ENCODE data around the gene LMTK2.

The LMTK2 gene

GRCh38 chr7:98106647-98107312 lies at the start of gene LMTK2:
TSS of gene LMTK2 (plus strand) at chr7:98106862. CDS start at chr7:98107178, 316 bp downstream.
- peak; percentile 85 to 87 for DNase-seq

GRCh38 chr7:98057157-98057556 lies 49.5 kb upstream of the LMTK2 start:
- DNase-seq = no peak

GRCh38 chr7:98058186-98058585 lies 48.5 kb upstream of the LMTK2 start:
- DNase-seq = no peak

- no peak for DNase-seq
These were observed 42.4 kb upstream of the LMTK2 start for GRCh38 chr7:98064233-98064632.

GRCh38 chr7:98066208-98066607 lies 40.5 kb upstream of the LMTK2 start:
- DNase-seq = no peak

GRCh38 chr7:98066934-98067507 lies 39.6 kb upstream of the LMTK2 start:
- no peak for DNase-seq

- no peak for DNase-seq
These were observed 33.6 kb upstream of the LMTK2 start for GRCh38 chr7:98073047-98073446.

- DNase-seq = no peak
These were observed 30.9 kb upstream of the LMTK2 start for GRCh38 chr7:98075801-98076200.

- no peak for DNase-seq
These were observed 28.9 kb upstream of the LMTK2 start for GRCh38 chr7:98077762-98078161.

GRCh38 chr7:98078197-98078870 lies 28.3 kb upstream of the LMTK2 start:
- DNase-seq = no peak

GRCh38 chr7:98079891-98080648 lies 26.6 kb upstream of the LMTK2 start:
- peak in 1 of 2 donors; percentile 52 for DNase-seq

GRCh38 chr7:98081319-98081718 lies 25.3 kb upstream of the LMTK2 start:
- DNase-seq = no peak

- no peak for DNase-seq
These were observed 22.0 kb upstream of the LMTK2 start for GRCh38 chr7:98084631-98085030.

- DNase-seq = no peak
These were observed 21.0 kb upstream of the LMTK2 start for GRCh38 chr7:98085674-98086073.

GRCh38 chr7:98086281-98086718 lies 20.4 kb upstream of the LMTK2 start:
- DNase-seq = no peak

- no peak for DNase-seq
These were observed 18.6 kb upstream of the LMTK2 start for GRCh38 chr7:98088109-98088508.

GRCh38 chr7:98090116-98090515 lies 16.5 kb upstream of the LMTK2 start:
- no peak for DNase-seq

- DNase-seq = no peak
These were observed 15.6 kb upstream of the LMTK2 start for GRCh38 chr7:98091061-98091460.

- DNase-seq = no peak
These were observed 15.1 kb upstream of the LMTK2 start for GRCh38 chr7:98091523-98091922.

- DNase-seq = no peak
These were observed 9.5 kb upstream of the LMTK2 start for GRCh38 chr7:98097042-98097645.

- DNase-seq = no peak
These were observed 6.6 kb upstream of the LMTK2 start for GRCh38 chr7:98100088-98100487.

- no peak for DNase-seq
These were observed 4.5 kb upstream of the LMTK2 start for GRCh38 chr7:98102170-98102569.

- no peak for DNase-seq
These were observed 619 bp upstream of the LMTK2 start for GRCh38 chr7:98105942-98106544.
